RWPE1 (cell line): ENCODE results near the gene RAB10.
"Not testable (repeated sequence)": the region's sequence is repeated elsewhere in the genome, so short reads cannot be mapped to it uniquely, and the experiment has no call there.

Experiments used
- CTCF ChIA-PET: fragments of 350-600 bp; sonication (Branson Sonifier 250); formaldehyde crosslinking; extraction: SDS; loops from one replicate; lab custom pipeline; 2021; lab: Yijun Ruan, JAX
- POLR2A ChIA-PET: fragments of 400-600 bp; formaldehyde crosslinking; extraction: SDS; loops from one replicate; lab custom pipeline; 2020; ENCODE audit warnings: antibody characterized with exemption; ENCODE audit not compliant: low non-redundant PET; lab: Yijun Ruan, JAX
- DNase-seq: peaks from one replicate; pipeline ENCODE4 v3.0.0; 2012; ENCODE audit warnings: low spot score
- H3K27ac ChIP-seq: fragments of 450-650 bp; 2 replicates; pipeline ENCODE4 v1.5.1; 2017
- TF ChIP-seq, protein P1 (sequence below): fragments of 450-650 bp; conservative IDR thresholded peaks from 2 replicates; pipeline ENCODE4 v1.5.1; 2017; ENCODE audit warnings: low read depth, mild to moderate bottlenecking

Gene RAB10

DNA sequence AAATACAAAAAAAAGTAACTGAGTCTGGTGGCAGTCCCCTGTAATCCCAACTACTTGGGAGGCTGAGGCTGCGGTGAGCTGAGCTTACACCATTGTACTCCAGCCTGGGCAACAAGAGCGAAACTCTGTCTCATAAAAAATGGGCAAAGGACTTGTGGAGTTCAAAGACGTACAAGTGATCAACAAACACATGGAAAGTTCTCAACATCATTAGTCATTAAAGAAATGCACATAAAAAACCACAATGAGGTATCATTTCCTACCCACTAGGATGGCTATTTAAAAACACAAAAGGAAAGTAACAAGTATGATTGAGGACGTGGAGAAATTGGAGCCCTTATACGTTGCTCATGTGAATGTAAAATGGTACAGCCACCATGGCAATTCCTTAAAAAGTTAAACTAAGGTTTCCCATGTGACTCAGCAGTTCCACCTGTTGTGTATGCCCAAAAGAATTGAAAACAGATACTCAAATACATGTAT, 52.3 kb downstream of the RAB10 start:
- no peak for DNase-seq
- POLR2A ChIA-PET = no interaction called here
- TF ChIP-seq, protein P1, sequence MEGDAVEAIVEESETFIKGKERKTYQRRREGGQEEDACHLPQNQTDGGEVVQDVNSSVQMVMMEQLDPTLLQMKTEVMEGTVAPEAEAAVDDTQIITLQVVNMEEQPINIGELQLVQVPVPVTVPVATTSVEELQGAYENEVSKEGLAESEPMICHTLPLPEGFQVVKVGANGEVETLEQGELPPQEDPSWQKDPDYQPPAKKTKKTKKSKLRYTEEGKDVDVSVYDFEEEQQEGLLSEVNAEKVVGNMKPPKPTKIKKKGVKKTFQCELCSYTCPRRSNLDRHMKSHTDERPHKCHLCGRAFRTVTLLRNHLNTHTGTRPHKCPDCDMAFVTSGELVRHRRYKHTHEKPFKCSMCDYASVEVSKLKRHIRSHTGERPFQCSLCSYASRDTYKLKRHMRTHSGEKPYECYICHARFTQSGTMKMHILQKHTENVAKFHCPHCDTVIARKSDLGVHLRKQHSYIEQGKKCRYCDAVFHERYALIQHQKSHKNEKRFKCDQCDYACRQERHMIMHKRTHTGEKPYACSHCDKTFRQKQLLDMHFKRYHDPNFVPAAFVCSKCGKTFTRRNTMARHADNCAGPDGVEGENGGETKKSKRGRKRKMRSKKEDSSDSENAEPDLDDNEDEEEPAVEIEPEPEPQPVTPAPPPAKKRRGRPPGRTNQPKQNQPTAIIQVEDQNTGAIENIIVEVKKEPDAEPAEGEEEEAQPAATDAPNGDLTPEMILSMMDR = no peak
- CTCF ChIA-PET = interaction anchor here (0.7 kb wide), 1 partner anchor 234 kb away, joined by 3 read pairs; no protein-coding TSS in a partner anchor
- H3K27ac ChIP-seq = peak overlapping the region; percentile 32

DNA sequence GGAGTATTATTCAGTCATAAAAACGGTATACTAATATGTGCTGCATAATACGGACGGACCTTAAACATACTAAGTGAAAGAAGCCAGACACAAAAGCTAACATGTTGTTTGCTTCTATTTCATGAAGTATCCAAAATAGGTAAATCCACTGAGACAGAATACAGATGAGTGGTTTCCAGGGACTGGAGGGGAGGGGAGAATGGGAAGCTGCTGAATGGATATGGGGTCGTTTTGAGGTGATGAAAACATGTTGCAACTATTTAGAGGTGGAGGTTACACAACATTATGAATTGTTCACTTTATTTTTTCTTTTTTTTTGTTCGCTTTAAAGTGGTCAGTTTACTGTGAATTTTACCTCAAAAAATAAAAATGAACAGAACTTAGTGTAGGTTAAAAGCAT, 52.9 kb downstream of the RAB10 start:
- no peak for DNase-seq
- no peak overlapping the region for H3K27ac ChIP-seq
- ChIA-PET POLR2A (no interaction called here), CTCF (no interaction called here)
- TF ChIP-seq, protein P1 = no peak

DNA sequence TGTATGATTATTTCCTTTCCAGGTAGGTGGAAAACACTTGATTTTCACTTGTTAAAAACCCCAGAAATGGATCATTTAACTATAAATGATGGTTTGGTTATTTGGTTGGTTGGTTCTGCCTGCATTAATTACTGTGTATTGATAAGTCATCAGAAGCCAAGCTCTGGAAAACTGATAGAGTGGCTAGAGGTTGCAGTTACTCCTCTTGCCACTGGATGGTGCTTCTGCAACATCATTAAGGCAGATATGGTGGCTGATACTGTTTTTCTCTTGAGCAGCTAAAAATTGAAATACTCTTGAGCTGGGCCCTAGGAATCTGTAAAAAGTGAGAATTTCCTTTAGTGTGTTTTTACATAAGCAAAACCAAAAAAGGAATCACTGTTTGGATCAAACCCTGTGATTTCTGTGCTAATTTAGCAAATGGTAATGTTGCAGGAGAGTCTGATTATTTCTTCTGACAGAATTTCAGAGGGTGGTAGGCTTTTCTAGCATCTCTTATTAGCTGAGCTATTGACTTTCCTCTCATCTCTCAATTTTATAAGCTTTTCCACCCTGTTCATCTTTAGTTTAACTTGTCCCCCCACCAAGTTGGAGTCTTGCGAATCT, 54.3 kb downstream of the RAB10 start:
- no peak overlapping the region for H3K27ac ChIP-seq
- TF ChIP-seq, protein P1 = peak; percentile 72
- CTCF ChIA-PET = interaction anchor here (1.0 to 1.2 kb wide), 2 partner anchors 14 to 56 kb away, joined by 4 to 6 read pairs; no protein-coding TSS in a partner anchor
- DNase-seq = peak; percentile 42
- POLR2A ChIA-PET = no interaction called here

DNA sequence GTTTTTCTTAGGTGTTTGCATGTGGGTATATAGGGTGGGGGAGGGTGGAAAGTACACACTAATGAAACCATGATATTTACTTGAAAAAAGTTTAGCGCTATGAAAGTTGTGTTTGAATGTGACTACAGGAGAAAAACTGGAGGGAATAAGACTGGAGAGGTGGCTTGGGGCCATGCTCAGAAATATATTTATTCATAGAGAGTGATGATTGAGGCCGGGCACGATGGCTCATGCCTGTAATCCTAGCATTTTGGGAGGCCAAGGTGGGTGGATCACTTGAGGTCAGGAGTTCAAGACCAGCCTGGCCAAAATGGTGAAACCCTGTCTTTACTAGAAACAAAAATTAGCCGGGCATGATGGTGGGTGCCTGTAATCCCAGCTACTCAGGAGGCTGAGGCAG, 55.0 kb downstream of the RAB10 start:
- DNase-seq, CTCF ChIA-PET, H3K27ac ChIP-seq, POLR2A ChIA-PET: not testable (repeated sequence)

DNA sequence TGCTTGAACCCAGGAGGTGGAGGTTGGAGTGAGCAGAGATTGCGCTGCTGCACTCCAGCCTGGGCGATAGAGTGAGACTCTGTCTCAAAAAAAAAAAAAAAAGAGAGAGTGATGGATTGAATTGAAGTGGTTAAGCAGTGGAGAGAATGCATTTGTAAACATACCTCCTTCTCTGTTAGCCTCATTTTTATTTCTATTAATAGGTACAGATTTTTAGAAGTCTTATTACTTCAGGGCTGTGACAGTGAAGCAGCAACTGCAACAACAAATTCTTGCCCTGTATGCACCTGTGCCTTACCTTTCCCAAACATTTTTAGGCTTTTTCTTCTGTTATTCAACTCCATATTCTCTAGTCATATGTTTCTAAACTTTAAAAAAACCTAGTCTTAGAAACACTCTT, 55.5 kb downstream of the RAB10 start:
- CTCF ChIA-PET = no interaction called here
- POLR2A ChIA-PET = no interaction called here

DNA sequence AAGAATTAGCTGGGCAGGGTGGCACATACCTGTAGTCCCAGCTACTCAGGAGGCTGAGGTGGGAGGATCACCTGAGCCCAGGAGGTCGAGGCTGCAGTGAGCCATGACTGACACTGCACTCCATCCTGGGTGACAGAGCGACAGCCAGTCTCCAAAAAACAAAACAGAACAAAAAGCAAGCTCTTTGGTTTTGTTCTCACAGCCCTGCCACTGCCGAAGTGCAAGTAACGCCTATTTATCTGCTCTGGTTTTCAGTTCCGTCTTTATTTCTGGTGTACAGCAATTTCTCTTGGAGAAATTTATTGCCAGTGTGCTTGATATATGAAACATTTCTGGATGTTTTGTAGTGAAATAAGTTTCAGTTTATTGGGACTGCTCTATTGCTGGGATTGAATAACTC, 61.9 kb downstream of the RAB10 start:
- TF ChIP-seq, protein P1 = no peak
- CTCF ChIA-PET = no interaction called here
- POLR2A ChIA-PET = no interaction called here
- H3K27ac ChIP-seq = no peak overlapping the region
- no peak for DNase-seq

More for the DNA sequence above, 55.5 kb downstream of the RAB10 start:
- TF ChIP-seq, protein P1 = no peak
- H3K27ac ChIP-seq = no peak overlapping the region
- DNase-seq = no peak

DNA sequence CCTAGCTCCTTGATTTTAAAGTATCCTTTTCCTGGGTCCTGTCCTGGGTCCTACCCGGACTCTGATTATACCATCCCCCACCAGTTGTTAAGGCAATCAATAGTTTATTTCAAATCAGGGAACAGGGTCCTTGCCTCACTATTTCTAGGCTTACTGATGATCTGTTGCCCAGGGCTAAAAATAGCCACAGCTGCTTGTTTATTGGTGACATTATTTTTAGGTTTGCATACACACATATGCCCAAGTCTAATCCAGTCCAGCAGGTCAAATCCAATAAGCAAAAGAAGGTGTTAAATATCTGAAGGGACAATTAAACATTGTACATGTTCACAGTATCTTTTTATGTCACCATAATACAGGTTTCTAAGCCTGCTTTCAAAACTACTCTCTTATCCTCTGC, 66.0 kb downstream of the RAB10 start:
- CTCF ChIA-PET = no interaction called here

More for the DNA sequence above, 66.0 kb downstream of the RAB10 start:
- no peak overlapping the region for H3K27ac ChIP-seq
- POLR2A ChIA-PET = no interaction called here
- DNase-seq = no peak
- TF ChIP-seq, protein P1 = no peak
